Measurements from ENCODE around the gene BRSK2.

The BRSK2 gene

DNA sequence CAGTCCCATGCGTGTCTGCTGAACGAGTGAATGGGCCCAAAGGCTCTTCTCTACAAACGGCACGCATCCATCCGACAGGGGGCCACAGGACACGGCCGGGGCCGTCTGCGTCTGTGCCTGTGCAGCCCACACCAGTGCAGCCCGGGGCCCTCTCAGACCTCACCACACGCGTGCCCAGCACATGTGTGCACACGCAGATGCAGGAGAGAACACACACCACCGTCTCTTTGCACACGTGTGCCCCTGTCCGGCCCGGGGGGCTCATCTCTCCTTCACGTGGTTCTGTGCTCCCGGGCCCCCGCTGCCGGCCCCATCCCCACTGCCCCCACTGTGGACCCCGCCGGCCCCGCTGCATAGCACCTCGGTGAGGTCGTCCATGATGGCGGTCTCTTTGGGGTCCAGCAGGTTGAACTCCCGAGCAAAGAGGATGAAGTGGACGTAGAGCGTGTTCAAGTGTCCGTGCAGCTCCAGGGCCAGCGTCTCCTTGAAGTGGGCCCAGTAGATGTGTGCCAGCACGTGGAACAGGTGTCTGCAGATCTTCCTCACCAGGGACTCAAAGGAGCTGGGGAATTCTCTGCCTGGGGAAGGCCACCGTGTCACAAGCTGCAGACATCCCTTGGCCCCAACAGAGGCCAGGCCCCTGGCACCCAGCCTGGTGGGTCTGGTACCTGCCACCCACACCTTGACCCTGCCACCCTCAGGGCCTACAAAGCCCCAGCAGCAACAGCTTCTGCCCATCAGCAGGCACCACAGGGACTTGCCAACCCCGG, 80.4 kb downstream of the BRSK2 start:
- DNase-seq = no peak

DNA sequence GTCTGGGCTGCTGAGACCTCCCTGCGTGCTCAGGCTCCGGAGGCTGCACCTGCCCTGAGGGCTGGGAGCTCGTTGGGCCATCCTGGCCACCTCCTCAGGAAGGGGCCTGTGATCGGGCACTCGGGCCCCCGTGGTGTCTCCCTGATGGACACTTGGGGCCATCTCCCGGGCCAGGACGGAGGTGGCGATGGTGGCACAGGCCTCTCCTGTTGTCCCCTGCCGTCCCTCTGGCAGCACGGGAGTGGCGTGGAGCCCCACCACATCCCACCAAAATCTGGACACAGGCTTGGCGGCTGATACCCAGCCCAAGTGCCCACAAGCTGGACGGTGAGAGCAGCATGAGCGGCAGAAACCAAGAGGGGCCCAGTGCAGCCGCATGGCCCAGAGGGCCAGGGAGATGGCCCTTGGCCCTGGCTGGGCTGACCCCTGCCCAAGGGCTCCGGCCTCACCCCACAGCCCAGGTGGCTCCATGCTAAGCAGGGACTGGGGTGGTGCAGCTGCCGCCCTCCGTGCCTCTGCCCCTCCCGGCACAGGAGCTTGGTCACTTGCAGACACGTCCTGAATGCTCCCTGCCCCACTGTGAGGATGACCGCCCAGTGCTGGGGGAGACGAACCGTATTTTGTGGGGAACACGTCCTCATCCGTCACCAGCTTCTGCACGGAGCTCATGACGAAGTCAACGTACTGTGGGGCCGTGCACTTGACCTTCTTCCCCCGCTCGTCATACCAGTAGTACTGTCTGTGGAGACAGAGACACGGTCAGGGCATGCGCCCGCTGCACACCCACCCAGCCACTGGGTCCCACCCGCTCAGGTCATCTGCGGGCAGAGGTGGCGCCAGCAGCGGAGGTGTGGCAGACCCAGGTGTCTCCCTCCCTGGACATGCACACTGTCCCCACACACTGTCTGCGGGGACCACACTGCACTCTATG, 81.2 kb downstream of the BRSK2 start:
- DNase-seq = no peak

DNA sequence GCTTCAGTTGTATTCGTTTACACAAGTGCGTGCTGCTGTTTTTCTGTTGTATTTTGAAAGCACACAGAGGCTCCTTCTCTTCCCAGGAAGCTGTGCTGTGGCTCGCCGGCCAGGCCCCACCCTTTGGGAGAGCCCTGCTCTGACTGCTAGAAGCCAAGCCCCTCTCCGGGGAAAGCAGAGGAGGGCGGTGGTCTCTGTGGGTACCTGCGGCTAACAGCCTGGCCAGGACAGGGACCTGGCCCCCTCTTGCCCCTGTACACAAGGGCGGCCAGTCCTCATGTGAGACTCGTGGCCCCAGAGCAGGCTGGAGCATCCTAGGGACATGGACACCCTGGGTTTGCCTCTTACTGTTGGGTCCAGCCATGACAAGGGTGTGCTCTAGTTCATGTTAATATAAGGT, 82.0 kb downstream of the BRSK2 start:
- no peak for DNase-seq

DNA sequence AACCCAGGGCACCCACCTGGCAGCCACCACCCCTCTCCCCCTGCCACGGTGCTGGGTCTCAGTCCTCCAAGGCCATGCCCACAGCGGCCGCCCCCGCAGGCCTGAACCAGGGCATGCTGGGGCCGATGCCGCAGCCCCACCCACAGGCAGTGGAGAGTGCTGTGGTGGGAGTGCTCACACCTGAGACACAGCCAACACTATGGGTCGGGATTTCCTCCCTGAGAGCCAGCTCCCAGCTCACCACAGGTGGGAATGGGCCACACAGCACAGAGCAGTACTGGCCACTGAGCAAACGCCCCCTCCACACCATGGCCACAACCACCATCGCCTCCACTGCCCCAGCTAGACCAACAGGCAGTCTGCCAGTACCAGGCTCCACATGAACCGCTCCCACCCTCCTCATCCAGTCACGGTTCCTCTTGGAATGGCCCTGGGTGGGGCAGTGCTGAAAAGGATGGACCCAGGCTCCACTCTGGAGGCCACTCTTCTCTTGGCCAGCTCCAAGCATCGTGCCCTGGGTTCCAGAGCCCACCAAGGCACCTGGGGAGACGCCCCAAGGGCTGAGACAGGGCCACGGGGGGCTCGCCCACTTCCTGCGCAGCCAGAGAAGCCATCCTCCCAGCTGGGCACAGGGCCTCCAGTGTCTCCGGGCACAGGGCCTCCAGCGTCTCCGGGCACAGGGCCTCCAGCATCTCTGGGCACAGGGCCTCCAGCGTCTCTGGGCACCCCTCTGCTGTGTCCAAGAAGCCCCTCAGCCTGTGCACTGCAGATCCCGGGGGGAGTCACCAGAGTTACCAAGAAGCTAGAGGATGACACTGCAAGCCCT, 82.7 kb downstream of the BRSK2 start:
- no peak for DNase-seq

DNA sequence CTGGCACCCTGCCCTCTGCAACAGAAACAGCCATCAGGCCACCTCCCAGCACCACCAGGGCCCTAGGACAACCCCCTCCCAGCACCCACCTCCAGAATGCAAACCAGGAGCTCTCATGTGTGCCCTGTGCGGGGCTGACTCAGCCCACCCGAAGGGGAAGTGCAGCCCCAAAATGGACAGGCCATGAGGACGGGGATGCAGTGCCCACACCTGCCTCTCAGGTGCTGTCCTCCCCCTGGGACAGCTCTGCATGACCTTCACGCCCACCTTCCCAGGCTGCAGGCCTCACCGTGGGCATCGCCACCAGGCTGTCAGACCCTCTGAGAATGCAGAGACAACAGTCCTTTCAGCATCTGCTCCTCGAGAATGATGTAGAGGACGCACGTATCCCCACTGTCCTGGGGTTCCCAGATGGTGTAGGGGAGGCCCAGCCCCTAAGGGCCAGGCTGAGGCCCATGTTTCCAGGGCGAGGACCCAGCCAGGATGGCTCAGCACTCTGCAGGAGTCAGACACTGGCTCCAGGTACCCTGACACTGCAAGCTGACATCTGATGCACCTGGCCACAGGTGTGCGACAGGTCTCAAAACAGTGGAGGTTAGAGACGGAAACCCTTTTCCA, 83.4 kb downstream of the BRSK2 start:
- DNase-seq = no peak

DNA sequence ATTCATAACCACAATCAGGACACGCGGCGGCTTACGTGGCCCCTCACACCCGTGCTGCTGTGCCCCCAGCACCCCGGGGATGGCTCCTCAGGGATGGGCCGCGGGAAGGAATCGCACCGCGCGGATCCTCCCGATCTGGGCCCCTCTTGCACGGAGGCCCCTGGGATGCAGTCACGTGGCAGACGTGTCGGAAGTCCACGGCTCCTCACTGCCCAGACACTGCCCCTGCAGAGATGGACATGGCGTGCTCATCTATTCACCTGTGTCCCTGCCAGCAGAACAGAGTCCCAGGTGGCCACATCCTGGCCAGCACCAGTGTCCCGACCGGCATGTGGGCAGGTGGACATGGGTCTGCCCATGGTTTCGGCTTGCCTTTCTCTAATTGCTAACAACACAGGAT, 84.1 kb downstream of the BRSK2 start:
- no peak for DNase-seq

DNA sequence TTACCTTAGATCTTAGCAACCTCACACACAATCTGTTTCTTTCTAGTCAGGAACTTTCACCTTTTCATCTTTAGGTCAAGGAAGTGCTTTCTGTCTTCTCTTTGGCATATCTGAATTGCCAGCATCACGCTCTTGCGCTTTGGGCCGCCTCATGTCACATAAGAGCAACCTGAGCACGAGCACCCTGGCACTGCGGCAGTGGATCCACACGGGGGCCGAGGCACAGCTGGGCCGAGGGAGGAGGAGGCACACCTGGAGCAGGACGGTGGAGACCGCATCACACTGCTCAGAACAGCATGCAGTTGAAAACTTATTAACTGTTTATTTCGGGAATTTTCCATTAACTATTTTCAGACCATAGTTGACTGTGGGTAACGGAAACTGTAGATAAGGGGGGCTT, 86.1 kb downstream of the BRSK2 start:
- DNase-seq = no peak

DNA sequence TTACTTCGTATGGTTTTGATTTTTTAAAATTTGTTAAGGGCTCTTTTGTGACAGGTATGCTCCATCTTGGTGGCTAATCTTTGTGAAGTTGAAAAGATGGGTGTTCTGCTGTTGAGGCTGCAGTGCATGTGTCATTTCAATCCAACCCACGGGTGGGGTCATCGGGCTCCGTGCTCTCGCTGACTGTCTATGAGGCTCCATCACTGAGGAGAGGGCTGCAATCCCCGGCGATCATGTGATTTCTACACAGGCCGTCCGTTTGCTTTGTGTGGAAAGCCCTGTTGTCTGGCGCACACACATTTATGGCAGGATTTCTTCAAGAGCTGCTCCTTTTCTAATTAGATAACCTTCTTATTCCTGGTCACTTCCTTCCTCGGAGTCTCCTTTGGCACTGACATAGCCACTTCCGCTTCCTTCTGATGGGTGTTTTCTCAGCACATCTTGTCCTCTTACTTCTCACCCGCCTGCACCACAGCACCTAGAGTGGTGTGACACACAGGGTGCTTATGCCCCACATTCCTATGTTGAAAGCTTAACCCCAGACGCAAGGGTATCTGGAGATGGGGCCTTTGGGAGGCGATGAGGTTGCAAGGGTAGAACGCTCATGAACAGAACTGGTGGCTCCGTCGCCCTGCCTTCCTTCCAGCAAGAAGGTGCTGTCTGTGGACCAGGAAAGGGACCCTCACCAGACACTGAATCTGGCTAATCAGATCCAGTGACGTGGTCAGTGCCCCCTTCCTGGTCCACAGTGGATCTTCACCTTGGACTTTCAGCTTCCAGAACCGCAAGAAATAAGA, 87.4 kb downstream of the BRSK2 start:
- DNase-seq = no peak

DNA sequence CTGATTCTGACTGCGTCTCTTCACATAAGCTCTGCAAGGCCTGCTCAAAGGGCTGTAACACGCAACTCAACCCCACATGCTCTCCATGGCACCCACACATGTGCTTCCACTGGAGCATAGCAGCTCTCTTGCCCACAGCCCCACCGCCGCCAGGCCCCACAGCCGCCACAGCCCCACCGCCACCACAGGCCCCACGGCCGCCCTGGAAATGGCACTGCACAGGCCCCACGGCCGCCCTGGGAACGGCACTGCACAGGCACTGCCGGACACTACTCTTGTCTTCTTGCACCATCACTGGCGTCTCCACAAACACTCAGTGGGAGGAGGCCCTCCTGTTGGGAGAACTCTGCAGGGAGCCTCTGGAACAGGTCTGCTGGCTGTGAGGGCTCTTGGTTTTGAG, 88.3 kb downstream of the BRSK2 start:
- DNase-seq = no peak

DNA sequence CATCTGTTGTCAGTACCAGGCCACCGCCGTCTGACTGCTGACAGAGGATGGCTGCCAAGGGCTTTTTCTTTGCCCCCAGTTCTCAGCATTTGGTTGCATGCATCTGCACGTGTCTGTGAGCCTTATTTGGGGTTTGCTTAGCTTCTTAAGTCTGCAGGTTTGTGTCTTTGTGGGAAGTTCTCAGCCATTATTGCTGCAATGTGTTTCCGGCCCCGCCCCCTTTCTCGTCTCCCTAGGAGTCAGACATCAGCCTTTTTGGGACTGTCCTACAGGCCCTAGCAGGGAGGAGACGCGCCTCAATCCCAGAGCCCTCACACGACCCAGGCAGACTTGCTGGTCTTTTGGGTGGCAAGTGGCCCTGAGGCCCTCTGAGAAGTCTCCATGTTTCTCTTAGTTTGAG, 88.8 kb downstream of the BRSK2 start:
- no peak for DNase-seq

DNA sequence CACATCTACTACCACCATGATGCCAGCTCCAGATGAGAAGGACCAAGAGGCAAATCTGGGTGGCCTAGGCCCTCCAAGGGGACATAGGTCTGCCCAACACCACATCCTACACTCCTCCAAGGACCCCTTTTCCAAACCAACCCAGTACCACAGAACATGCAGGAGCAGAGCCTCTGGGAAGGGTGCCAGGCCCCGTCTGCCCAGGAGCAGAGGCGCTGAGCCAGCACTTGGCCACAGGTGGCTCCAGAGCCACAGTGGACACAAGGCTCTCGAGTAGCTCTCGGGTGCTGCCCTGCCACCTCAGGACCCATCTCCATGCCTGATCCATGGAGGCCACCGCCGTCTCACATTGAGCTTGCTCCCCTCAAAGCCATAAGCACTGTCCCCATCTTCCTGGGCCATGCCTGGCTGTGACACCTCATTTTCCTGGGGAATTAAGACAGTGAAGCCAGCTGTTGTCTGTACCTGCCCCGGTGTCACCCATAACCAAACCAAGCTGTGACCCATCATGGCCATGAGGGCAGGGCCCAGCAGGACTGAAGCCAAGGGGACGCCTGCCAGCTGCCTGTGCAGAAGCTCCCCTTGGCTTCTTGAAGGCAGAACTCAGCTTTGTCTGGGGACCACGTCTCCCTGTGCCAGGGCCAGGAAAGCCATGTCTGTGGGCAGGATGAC, 89.4 kb downstream of the BRSK2 start:
- DNase-seq = no peak

DNA sequence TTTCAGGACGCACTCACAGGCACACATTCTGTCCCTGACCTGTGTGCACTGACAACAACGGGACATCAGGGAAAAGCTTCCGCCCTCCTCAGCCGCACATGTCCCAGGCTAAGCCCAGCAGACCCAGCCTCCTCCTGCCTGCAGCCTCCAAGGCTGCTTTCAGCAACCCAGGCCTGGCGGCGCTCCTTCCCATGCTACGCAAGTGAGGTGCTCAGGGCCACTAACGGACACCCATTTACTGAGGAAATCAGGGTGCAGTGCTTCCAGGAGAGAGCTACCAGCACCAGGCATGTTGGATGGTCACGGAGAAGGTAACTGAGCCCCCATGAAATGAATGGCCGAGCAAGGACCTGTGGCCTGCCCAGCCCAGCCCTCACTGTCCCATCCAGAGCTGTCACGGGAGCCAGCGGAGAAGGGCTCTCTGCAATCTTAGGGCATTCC, 90.0 kb downstream of the BRSK2 start:
- DNase-seq = no peak

DNA sequence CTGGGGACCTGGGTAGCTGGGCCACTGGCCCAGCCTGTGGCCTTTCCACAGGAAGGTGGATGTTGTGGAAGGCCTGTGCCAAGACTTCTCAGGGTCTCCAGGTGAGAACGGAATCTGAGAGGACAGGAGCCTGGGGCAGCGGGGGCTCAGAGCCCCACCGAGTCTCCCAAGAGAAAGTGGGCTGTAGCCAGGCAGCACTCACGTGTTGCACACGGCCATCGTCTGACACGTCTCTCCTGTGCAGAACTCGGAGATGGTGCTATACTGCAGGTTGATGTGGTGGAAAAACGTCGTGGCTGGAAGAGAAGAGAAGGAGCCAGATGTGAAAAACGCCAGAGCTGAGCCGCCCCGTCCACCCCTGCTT, 90.4 kb downstream of the BRSK2 start:
- no peak for DNase-seq

DNA sequence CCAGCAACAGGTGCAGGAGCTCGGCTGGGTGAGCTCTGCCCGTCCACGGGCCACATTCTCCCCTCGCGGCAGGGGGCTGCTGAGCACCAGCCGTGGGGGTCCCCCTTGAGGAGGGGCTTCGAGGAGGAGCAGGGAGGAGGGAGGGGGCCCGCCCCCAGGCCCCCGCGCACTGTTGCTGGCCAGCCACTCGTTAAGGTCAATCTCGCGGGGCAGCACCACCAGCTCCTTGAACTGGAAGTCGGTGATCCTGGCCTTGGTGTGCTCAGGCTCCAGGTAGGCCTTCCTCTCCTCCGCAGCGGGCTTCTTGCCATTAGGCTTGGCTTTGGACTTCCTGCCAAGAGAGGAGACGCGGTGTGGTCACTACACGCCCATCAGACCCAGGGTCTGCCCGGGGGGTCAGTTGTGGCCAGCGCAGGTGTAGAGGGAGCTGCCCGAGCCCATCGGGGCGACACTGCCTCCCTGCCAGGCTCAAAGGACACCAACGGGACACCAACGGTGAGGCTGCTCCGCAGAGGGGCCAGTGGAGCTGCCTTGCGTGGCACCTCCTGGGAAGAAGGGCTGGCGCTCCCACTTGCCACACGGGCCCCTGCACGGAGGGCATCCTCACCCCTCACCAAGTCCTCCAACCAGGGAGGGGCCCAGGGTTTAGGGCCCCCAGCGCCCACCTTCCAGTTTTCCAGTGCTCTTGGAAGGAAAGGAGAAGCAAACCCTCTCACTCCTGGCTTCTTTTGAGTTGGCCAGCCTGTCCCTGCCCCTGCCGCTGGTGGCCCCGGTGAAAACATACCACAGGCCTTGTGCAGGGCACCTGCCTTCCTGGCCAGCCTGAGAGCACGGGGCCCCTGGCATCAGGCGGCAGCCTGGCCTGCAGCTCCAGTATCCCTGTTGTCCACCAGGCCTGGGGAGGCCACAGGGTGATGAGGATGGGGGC, 91.1 kb downstream of the BRSK2 start:
- DNase-seq = no peak

DNA sequence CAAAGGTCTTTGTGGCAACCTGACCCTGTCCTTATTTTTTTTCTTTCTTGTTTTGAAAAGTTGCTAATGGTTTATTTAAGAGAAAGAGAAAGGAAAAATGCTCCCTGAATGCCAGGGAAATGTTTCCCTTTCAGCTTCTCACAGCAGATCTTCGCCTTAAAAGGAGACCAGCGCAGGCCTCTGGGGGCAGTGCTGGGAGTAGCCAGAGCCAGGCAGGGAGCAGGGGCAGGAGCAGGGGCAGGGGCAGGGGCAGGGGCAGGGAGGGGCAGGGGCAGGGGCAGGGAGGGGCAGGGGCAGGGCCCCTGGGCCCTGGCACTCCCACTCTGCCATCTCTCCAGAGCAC, 91.7 kb downstream of the BRSK2 start:
- no peak for DNase-seq

DNA sequence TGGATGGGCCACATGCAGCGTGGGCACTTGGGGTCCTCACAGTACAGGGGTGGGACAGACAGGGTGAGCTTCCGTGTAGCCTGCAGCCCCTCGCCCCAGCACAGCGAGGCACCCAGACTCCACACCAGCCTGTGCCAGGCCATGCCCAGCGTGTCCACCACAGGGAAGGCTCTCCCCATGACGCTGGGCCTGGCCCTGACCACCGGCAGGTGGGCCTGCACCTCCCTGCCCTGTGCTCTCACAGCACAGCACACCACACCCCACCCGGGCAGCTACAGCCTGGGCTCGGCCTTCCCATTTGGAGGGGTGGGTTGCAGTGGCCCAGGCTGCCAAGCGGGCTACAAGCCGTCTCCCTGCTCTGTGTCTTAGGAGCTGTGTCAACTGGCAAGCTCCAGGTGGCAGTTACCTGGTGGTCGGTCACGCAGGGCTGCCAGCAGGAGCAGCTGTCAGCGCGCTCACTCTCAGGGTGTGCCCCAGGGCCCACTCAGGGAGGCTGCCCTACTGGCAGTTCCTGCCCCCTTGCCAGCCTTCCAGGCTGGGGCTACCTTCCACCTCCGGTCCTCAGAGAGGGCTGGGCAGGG, 92.2 kb downstream of the BRSK2 start:
- DNase-seq = no peak

DNA sequence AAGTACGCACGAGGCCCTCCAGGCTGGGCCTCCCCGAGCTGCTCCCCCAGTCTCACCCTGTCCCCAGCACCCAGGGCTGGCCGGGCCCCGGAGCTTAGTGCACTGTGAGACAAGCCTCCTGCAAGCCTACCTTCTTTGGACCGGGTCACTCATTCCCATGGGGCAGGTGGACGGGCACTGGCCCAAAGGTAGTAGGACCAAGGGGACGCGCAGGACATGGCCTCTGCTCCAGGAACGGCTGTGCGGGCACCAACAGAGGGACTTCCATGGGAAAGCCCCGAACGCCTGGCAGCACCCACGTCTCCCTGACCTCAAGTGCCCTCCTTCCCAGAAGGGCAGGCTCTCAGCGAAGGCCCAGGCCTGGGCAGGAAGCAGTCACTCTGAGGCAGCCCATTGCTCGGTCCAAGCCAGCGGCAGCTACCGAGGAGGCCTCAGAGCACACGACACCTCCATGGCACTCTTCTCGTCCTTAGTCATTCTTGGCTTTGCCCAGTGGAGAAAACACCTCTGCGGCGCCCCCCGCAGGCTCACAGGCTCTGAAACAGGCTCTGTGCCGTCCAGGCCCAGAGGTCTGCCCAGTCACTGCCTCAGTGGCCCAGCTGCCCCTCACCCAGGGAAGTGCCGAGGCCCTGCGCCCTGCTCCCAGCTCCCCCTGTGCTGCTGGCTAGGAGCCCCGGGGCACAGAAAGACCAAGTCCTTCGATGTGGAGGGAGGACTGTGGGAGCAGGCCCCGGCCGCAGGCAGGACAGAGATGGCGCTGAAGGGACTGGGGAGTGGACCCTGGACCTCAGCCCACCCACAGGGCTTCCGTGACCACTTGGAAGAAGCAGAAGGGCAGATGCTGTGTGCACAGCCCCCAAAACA, 93.1 kb downstream of the BRSK2 start:
- no peak for DNase-seq

DNA sequence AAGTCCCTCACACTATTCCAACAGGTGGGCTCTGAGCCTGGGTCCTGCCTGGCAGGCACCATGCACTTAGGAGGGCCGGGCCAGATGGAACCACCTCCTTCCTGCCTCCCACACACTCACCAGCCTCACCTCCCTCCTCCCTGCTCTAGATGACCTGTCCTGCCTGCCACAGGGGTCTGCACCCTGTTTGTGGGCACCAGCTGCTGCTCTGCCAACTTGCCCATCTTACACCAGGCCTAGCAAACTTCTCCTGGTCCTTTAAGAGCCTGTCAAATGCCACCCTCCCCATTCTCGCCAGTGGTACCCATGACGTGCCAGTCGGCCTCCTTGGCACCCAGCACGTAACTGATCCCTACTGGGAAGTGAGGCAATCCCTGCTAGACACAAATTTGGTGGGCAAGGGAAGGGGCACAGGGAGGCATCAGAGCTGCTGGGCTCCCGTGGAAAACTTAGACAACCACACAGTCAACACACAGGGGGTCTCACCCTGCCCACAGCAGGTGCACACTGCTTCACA, 93.8 kb downstream of the BRSK2 start:
- DNase-seq = no peak
